Vagina (tissue), 2 donors: ENCODE results near the gene S100A13.

ENCODE experiments used
- CTCF ChIP-seq, 3 experiments: fragments of 450-650 bp in 2 of 3; fragments of 200-600 bp in 1 of 3; sonication (generic) in 1 of 3; IDR thresholded peaks; one replicate each; pipeline ENCODE4 v1.5.1; 2017 to 2019; ENCODE audit warnings: antibody characterized with exemption in 3 of 3, mild to moderate bottlenecking in 2 of 3, moderate library complexity in 2 of 3
- POLR2A ChIP-seq, 2 donors: fragments of 450-650 bp; IDR thresholded peaks; one replicate each; pipeline ENCODE4 v1.6.1; 2017; ENCODE audit warnings: antibody characterized with exemption in 2 of 2, mild to moderate bottlenecking in 2 of 2, moderate library complexity in 2 of 2

- TF ChIP-seq CTCF (IDR thresholded peaks at IDR 0.05) (no peak), POLR2A (IDR thresholded peaks at IDR 0.05) (no peak)
Measured at GRCh38 chr1:153587314-153587713, 40.0 kb downstream of the S100A13 start.
